NCI-H1105 treated with DMSO at 0.1 percent for 48 hours (cell line): ENCODE measurements around the gene LRRC8D.

Source experiments
- DNase-seq: peaks from one replicate; lab custom pipeline; 2025; lab: John Stamatoyannopoulos, UW

LRRC8D gene

DNA sequence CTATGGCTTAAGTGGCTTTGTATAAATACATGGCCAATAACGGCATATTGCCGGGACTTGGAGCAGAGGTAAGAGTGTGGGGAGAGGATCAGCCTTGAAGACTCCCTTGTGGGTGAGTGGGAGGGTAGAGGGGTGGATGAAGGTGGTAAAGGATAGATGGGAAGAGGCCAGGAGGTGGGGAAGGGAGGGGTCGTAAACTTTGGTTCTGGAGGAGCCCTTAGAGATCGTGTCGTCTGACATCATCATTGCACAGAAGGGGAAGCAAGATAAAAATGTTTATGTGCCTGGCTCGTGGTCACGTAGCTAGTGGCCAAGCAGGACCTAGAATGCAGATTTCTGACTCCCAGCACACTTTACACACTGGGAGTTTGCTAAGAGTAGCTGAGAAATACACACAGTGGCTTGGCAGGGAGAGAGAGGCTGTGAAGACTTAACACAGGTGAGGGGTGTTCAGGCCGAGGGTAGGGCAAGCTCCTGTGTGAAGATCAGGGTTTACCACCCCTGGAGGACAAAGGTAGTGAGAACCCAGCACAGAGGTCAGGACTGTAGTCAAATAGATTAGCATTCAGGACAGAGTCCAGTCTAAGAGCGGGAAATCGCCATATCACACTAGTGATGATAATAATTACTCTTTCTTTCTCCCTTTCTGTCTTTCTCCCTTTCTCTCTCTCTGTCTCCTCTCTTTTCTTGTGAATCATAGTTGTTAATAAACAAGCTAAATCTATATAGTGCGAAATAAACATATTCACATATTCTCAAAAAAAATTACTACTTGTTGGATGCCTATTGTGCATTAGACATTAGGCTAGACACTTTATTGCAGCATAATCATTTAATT is 75.5 kb downstream of the LRRC8D start:
- DNase-seq, result no peak

DNA sequence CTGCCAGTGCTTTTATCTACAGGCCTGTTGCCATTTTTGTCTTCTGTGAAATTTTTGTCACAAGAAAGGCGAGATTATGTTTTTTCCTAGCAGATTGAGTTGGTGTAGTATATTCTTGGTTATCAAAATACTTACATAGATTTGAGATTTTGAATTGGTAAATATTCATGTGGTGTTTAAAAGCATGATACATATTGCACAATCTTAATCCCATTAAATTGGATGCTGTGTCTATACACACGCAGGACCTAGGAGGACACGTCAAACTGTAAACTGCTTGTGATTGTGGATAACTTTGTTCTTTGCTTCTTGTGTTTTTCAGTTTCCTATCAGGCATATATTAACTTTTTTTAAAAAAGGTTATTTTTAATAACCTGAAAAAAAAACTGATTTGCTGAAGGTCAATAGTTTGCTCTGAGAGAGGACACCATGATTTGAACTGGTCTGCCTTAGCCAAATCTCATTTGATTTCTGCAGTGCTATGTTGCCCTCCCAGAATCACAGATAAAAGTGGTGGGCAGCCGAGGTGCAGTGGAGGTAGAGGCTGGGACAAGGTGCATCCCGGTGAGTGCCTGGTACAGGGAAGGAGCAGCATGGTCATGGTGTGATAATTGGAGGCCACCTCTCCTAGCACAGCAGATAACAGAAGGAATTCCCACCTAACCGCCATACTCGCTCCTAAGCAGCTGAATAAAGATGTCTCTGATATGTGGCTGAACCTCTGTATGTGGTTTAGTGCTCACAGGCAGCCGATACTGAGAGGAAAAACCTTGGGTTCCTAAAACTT is 76.7 kb downstream of the LRRC8D start:
- DNase-seq, result no peak

DNA sequence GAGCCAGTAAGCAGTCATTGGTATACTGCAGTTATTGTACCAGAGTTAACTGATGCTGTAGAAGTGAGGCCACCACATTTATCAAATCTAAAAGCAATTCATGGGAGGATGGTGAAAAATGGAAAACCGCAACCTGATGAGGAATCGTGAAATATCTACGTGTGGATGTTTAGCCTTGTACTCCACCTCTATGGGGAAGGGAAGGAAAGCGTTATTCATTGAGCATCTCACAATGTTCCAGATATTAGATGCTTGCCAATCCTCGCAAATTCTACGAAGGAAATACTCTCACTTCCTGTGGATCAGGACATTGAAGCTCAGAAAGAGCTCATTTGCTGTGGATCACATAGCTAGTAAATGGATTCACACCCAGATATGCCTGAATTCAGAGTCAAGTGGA is 77.3 kb downstream of the LRRC8D start:
- no peak for DNase-seq

DNA sequence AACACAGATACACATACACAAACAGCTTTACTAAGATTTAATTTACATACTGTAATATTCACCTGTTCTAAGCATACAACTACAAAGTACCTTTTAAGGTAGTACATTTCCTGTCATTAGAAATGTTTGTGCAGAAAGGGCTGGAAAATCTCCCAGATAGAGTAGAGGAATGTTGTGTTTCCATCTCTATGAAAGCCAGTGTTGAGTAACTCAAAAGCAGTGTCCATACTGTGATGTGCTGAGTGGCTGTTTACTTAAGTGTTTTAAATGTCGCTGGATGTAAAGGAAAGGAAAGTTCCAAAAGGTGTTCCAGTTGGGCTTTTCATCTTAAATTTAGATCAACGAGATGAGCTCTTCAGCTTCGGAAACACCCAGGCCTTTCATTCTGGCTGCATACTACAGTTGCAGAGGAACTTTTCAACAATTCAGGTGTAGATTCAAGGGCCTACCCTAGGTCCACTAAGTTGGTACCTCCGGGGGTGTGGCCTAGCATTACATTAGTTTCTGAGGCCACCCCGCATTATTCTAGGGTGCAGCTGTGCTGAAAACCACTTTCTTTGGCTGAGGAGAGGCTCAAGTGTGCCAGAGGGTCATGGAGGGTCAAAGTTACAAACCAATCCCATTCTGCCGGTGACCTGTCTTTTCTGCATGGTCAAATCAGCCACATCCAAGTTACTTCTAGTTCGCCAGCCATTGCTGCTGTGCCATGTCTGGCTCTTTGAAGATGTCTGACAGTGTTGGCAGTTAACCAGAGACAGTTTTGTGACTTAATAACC is 78.1 kb downstream of the LRRC8D start:
- DNase-seq, result no peak

DNA sequence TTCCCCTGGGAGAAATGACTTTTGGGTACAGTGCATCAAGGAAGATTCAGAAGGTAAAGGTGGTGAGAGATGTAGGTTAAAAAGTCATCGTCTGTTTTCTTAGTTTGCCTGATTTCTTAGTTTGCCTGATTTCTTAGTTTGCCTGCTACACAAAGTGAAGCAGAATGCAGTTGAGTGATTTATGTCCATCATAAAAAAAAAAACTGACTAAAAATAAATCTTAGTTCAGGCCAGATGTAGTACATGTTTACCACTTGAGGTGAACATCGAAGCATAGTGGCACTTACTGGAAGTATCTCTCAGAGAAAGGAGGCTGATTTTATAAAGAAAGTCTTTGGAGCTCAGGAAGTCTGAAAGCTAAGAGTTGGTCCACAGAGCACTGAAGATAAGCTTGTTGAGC is 79.5 kb downstream of the LRRC8D start:
- DNase-seq, result no peak

DNA sequence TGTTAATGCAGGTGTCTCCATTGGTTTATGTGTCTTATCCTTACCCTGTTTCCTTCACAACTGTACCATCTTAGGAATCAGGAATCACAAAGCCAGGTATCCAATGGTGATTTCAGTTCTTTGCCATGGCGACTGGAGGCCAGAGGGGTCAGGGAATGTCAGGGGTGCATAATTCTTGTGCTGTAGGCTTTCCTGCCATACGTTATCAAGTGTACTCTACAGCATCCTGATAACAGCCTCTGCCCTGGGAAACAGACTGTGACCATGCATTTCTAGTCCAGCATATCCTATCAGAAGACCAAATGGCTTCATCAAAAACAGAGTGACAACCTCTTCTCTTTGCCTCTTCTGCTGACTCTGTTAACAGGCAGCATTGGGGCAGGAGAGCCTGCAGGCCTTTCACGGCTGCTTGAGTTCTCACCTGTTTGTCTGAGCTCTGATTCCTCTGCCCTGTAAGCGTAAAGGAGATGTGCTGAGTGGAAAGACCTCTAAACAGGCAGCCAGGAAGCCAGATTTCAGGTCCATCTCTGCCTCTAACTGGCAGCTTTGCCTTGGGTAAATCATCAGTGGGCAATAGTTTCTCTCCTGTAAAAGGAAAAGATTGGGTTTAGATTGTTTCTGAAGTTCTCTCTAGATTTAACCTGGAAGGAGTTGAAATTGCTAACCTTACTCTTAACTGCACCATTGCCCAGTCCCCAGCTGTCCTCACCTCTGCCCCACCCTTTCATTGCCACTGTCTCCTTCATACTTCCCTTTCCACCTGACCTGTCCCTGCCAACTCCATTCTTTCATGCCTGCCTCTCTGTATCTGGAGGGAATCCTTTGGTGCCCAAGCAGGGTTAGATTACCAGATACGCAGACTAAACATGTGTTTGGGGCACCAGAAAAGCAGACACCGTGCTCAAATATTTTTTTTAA is 80.2 kb downstream of the LRRC8D start:
- no peak for DNase-seq

DNA sequence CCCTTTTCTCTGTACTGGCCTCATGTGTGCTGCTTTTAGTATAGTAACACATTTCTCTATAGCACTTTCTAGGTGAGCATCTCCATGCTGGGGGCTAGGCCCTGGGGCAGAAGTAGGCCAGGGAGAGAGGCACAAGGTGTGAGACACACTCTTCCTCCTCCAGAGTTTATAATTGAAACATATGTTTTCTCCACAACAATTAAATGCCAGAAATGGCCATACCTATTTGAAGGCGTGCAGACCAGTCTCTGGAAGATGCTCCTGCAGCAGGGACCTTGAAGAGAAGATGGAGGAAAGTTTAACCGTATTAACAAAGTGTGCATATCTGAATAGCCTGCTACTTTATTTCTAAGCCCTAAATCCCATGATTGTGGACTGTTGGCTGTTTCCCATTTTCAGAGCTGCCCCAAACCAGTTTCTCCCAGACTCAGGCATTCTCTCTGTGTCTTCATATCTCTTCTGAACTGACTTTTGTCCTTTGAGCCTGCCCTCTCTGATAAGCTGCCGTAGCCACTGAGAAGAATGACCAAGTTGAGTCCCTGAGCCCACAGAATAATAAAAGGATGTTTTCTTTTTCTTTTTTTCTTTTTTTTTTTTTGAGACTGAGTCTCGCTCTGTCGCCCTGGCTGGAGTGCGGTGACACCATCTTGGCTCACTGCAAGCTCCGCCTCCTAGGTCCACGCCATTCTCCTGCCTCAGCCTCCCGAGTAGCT is 81.3 kb downstream of the LRRC8D start:
- no peak for DNase-seq

DNA sequence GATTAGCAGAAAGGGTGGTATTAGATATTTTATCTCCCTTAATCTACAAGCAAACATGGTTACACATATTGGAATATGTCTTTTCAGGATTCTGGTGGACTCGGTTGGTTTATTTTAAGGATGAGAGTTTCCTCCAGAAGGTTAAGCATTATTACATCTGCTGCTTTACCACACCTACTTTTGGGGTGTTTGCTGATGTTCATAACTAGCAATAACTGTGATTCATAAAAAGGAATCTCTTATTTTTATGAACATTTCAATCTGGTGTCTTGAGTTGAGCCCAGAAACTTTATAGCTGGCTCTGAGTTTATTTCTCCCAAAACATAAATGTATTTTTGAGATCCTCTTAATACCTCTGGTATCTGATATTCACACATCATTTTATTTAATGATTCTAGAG is 82.7 kb downstream of the LRRC8D start:
- no peak for DNase-seq

DNA sequence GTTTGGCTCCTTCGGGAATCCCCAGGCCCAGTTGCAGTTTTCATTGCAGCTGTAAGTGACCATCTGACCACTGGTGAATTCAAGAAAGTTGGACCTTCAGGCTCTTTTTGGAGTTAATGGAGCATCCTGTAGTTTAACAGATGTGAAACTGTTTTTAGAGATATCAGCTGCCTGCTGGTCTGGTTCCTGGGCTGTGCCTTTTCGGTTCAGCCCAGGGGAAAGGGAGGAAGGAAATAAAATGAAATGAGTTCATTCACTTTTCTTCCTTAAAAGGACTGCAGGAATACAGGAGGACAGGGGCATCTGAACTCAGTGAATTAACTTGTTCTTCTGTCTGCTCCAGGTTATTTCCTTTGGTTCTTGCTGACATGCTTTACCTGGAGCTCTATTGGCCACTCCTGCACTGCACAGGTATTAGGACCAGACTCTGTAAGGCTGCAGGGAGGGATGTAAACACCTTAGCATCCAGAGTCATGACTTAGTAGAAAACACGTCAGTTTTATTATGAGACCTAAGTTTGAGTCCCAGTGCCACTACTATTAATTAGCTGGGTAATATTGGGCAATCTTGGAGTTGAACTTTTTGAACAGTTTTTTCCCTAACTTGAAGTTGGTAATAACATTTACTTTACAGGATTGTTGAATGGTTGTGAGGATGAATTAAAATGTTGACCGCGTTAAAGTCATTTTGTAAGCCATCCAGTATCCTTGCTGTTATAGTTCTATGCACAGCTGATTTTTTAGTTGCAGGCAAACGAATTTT is 83.6 kb downstream of the LRRC8D start:
- DNase-seq, result no peak

DNA sequence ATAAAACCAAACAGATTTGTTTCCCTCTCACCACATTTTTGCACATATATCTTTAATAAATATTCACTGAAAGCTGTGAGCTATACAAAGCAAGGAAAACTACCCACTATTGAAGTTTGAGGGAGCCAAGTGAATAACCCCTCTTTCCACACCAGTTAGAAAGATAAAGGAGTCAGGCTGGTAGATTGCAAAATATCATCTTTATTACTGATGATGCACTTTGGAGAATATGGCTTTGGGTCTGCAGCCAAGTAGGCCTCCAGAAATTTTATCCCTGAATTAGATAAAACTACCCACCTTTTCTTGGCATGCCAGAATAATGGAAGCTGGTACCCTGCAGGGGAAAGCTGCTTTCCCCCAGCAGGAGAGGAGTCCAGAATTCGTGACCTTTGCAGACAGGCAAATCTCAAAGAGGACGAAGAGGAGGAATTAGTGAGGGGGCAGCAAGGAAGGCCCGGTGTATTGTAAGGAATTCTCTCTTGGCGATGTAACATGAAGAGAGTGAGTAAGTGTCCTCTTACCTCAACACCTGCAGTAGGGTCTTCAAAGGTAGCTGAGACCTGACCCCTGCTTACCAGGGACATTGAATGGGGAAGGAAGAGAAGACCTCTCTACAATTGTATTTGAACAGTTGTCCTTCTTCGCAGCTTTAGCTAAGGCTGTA is 84.7 kb downstream of the LRRC8D start:
- DNase-seq, result no peak

DNA sequence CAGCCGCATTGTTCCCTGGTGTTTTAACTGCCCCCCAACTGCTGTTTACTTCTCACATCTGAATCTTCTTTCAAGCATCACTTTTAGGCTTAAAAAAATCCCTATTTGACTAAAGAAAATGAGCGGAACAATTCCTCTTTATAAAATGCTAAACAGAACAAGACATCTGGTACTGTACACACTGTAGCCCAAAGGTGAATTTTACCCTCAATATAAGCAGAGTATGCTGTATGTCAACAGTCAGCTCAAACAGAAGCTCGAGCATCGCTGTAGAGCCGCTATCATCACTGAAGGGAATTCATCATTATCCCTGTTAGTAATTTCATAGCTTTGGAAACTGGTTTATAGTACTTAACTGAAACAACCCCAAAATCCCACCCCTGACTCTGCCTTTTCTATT is 85.3 kb downstream of the LRRC8D start:
- no peak for DNase-seq

DNA sequence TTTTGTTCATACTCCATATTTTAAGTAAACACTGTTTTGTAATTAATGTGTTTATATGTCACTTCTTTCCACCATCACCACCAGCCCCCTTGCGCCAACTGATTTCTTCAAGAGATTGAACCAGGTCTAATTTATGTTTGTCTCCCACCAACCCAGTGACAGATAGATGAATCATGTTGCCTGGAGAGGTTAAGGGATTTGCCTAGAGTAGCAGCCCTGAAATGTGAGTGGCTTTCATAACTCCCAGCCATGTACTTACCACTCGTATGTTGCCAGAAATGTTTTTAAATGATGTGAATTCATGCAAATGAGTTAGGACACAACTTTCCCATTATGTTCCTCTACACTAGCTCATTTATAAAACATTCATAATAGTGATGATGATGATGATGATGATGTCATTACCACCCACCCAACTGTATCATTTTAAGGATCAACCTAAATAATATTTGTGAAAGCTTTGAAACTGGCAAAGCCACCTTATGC is 86.9 kb downstream of the LRRC8D start:
- no peak for DNase-seq

DNA sequence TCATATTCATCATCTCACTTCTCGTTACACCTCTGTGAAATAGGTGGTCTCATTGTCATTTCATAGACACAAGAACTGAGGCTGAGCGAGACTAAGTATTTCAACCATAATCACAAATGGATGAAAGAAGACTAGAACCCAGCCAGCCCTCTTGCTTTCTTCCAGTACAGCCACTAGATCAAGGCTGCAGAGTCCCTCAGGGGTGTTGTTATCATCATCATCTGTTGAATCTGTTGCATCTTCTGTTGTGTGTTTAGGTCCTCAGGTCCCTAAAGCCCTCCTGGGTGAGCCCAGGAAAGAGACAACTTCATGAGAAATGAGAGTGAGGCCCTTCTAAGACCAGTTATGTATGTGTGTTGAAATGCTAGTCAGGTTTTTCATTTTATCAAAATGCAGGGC is 87.4 kb downstream of the LRRC8D start:
- DNase-seq, result no peak

DNA sequence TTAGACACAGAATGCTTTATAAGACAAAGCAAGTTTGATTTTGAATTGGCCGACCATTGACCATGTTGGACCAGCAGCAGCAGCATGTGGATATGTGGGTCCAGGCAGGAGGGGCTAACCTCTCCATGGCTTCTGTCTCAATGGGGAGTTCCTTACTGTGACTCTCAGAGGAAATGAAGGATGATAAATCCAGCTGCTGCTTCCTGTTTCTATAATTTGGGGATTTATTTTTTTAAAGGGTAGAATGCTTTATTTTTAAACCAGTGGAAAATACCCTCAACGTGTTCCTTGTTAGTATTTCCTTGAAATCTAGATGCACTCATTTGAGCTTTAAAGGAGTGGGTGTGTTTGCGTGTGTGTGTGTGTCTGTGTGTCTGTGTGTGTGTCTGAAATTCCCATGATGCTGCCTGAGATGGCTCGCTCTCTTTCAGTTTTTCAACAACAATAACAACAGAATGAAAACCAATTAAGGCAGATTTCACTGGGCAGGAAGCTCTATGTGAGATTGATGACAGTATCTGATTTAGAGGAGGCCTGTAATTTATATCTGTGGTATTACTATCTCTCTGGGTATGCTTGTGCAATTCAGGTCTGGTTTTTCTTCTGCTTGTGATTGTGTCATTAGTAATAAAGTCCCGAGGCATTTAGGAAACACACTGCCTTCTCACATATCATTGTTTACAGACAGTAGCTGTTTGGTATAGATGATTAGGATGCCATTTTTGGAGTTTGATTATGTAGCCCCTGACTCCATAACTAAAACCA is 88.0 kb downstream of the LRRC8D start:
- DNase-seq, result no peak

DNA sequence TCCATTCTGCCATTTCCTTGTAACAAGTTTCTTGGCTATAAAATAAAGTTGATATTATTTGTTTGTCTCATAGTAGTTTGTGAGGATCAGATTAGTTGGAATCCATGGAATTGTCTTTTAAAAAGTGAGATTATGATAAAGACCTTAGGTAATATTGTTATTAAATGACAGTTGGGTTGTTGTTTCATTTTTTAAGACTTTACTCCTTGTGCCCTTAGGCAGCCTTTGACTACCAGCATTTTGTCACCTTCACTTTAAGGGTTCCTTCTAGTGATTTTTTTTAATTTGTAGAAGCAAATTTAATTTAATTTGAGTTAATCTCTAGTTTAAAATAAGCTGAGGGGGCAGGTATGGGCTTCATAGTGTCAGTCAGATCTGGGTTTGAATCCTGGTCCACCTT is 89.4 kb downstream of the LRRC8D start:
- DNase-seq, result no peak

DNA sequence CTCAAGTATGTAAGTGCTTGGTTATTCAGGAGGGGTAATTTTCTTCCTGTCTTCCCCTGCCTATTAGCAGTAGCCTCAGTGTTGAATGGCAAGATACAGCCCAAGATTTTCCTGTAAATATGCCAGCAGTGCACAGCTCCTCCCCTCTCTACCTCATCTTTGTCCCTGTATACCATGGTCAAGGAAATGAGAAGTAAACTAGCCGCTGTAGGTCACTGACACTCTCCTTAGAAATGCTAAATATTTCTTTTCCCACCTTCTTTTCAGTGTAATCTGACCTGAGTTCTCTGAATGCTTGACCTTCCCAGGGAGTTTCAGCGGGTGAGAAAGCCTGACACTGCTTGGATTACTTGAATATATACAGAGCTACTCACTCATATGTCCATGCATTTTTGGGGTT is 89.9 kb downstream of the LRRC8D start:
- DNase-seq, result no peak

DNA sequence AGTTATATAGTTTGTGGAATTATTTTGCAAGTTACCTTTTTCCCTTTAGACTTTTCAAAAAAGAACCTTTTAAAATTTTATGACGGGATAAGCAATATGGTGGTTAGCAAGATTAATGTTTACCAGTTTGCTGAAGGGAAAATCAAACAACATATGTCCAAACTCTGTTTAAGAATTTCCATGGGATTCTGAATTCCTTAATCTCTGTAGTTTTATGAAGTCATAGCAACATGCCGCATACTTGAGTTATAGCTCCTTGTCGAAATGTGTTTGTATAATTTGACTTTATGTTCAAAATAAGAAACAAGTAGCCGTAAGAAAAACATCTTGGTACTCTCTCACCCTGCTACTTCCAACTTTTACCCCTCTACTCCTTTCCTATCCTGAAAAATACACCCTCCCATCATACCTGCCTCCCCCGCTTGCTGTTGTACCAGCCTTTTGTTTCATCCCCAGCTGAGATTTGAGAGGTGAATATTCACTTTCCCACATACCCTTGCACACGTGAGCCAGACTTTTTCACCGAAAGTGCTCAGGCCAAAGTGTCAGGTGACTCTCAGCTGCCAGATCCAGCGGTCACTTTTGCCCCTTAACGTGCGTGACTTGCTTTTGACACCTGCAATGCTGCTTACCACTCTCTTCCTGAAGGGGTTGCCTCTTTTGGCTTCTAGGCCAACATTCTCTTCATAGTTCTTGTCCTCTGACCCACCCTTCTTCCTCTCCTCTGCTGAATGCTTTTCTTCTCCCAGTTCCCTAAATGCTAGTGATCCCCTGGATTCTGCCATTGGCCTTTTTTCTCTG is 90.6 kb downstream of the LRRC8D start:
- DNase-seq, result no peak

DNA sequence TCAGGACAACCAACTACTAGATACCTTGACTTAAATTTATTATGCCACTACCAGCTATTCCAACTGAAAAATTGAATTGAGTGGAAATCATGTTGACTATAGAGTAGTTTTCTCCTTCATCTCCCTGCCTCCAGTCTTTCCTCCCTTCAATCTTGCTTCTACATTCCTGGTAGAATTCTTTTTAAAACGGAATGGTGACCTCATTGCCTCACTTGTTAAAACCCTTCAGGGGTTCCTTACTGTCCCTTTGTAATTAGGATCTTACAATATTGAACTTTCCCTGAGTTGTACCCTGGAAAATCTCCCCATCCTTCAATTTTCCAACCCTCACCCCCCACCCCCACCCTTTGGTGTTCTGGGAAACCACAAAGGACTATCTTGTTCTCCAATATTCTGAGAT is 91.2 kb downstream of the LRRC8D start:
- no peak for DNase-seq
